Fibroblast of mammary gland (primary cell): ENCODE results near the gene C11orf24.

ENCODE experiments used
- DNase-seq: peaks from one replicate; pipeline ENCODE4 v3.0.0-alpha.2; 2010; ENCODE audit warnings: low read depth
- H3K4me3 ChIP-seq: 2 replicates; pipeline ENCODE4 v1.5.1; 2011; ENCODE audit warnings: low read depth, mild to moderate bottlenecking, low read length, moderate library complexity; ENCODE audit not compliant: control insufficient read depth
- CTCF ChIP-seq: conservative IDR thresholded peaks from 2 replicates; pipeline ENCODE4 v1.5.1; 2011; ENCODE audit warnings: low read depth, low read length, inconsistent platforms; ENCODE audit not compliant: control insufficient read depth, insufficient read depth

Gene C11orf24

GRCh38 chr11:68298659-68299516 lies 27.1 kb upstream of the C11orf24 start:
- no peak for DNase-seq
- no peak overlapping the region for H3K4me3 ChIP-seq
- TF ChIP-seq CTCF, result no peak

- DNase-seq, result peak; percentile 56
- TF ChIP-seq CTCF, result peak; percentile 75
- peak overlapping the region; percentile 16 for H3K4me3 ChIP-seq
Measured at GRCh38 chr11:68297812-68298658, 26.3 kb upstream of the C11orf24 start.

GRCh38 chr11:68297494-68297811 lies 25.7 kb upstream of the C11orf24 start:
- DNase-seq, result no peak
- no peak for TF ChIP-seq CTCF
- peak overlapping the region; percentile 16 for H3K4me3 ChIP-seq

- DNase-seq, result no peak
- no peak for TF ChIP-seq CTCF
- H3K4me3 ChIP-seq, result no peak overlapping the region
Measured at GRCh38 chr11:68297052-68297378, 25.2 kb upstream of the C11orf24 start.

GRCh38 chr11:68296344-68297051 lies 24.7 kb upstream of the C11orf24 start:
- no peak overlapping the region for H3K4me3 ChIP-seq
- no peak for DNase-seq
- TF ChIP-seq CTCF, result no peak

- no peak for TF ChIP-seq CTCF
- H3K4me3 ChIP-seq, result no peak overlapping the region
- DNase-seq, result no peak
Measured at GRCh38 chr11:68295940-68296339, 24.2 kb upstream of the C11orf24 start.
